Keratinocyte (primary cell): ENCODE data around the gene HBB. TPM values are rescaled to one million over a fixed set of nuclear protein-coding genes. Genes with fewer than 3 reads are reported as not detected.

Experiments
- DNase-seq: peaks from one replicate; pipeline ENCODE4 v3.0.0-alpha.2; 2011; ENCODE audit warnings: low read depth, missing footprints, low spot score
- FAIRE-seq: peaks from 2 replicates; lab custom pipeline; 2011; peaks lifted over from hg19 to GRCh38; lab: Jason Lieb, UNC
- H2AFZ ChIP-seq: 2 replicates; pipeline ENCODE4 v1.6.0; 2012; ENCODE audit warnings: low read length, control low read depth, inconsistent platforms; ENCODE audit not compliant: control insufficient read depth
- H3K27ac ChIP-seq: 2 replicates; pipeline ENCODE4 v1.5.1; 2011; ENCODE audit warnings: low read length; ENCODE audit not compliant: control insufficient read depth, insufficient read depth
- H3K27me3 ChIP-seq: 3 replicates; pipeline ENCODE4 v1.6.0; 2011; ENCODE audit warnings: low read length; ENCODE audit not compliant: control insufficient read depth, insufficient read depth; ENCODE audit errors: extremely low read depth
- H3K36me3 ChIP-seq, 2 experiments: 2 replicates in 1 of 2; 3 replicates in 1 of 2; pipeline ENCODE4 v1.5.1; 2011; ENCODE audit warnings: low read length in 2 of 2, mild to moderate bottlenecking in 1 of 2; ENCODE audit not compliant: control insufficient read depth in 2 of 2, insufficient read depth in 2 of 2; ENCODE audit errors: extremely low read depth in 1 of 2
- H3K4me1 ChIP-seq: 3 replicates; pipeline ENCODE4 v1.5.1; 2011; ENCODE audit warnings: low read length; ENCODE audit not compliant: control insufficient read depth, insufficient read depth; ENCODE audit errors: extremely low read depth
- H3K4me2 ChIP-seq: 3 replicates; pipeline ENCODE4 v1.6.0; 2011; ENCODE audit warnings: low read depth, low read length; ENCODE audit not compliant: control insufficient read depth, insufficient read depth; ENCODE audit errors: extremely low read depth
- H3K4me3 ChIP-seq, 3 experiments: fragments of 200-600 bp in 1 of 3; sonication (generic) in 1 of 3; 2 replicates in 2 of 3; 3 replicates in 1 of 3; pipeline ENCODE4 v1.5.1; 2011 to 2016; ENCODE audit warnings: low read length in 3 of 3, mild to moderate bottlenecking in 3 of 3, control low read depth in 2 of 3, inconsistent platforms in 1 of 3, low read depth in 1 of 3, mixed read lengths in 1 of 3, mixed run types in 1 of 3, moderate library complexity in 1 of 3; ENCODE audit not compliant: control insufficient read depth in 2 of 3, insufficient read depth in 2 of 3; ENCODE audit errors: extremely low read depth in 1 of 3
- H3K79me2 ChIP-seq: 2 replicates; pipeline ENCODE4 v1.6.0; 2012; ENCODE audit warnings: low read length; ENCODE audit not compliant: control insufficient read depth, insufficient read depth
- H3K9ac ChIP-seq: 3 replicates; pipeline ENCODE4 v1.6.0; 2011; ENCODE audit warnings: low read length; ENCODE audit not compliant: control insufficient read depth, insufficient read depth; ENCODE audit errors: extremely low read depth
- H3K9me1 ChIP-seq: 3 replicates; pipeline ENCODE4 v1.6.0; 2011; ENCODE audit warnings: low read length; ENCODE audit not compliant: control insufficient read depth, insufficient read depth; ENCODE audit errors: extremely low read depth
- H3K9me3 ChIP-seq: 2 replicates; pipeline ENCODE4 v1.5.1; 2012; ENCODE audit warnings: low read depth, low read length; ENCODE audit not compliant: control insufficient read depth
- H4K20me1 ChIP-seq: 3 replicates; pipeline ENCODE4 v1.6.0; 2011; ENCODE audit warnings: low read length; ENCODE audit not compliant: control insufficient read depth, insufficient read depth; ENCODE audit errors: extremely low read depth
- CTCF ChIP-seq, 3 experiments: IDR thresholded peaks in 1 of 3; conservative IDR thresholded peaks in 1 of 3; optimal IDR thresholded peaks in 1 of 3; 2 replicates in 2 of 3; 3 replicates in 1 of 3; pipeline versions ENCODE3 to v1.5.1; 2011; ENCODE audit warnings: low read length in 3 of 3, mild to moderate bottlenecking in 3 of 3, moderate library complexity in 2 of 3, control low read depth in 1 of 3, inconsistent platforms in 1 of 3; ENCODE audit not compliant: insufficient read depth in 2 of 3; ENCODE audit errors: extremely low read depth in 1 of 3
- EZH2 ChIP-seq: IDR thresholded peaks from one replicate; pipeline ENCODE4 v1.6.1; 2012; ENCODE audit warnings: inconsistent platforms, mild to moderate bottlenecking, low read length, moderate library complexity
- dilution Hi-C: fragments of 300-500 bp; cut with MboI; formaldehyde crosslinking; loops from one replicate; pipeline ENCODE4 v1.7.0; 2020; ENCODE audit warnings: low sequenced_read_pairs; ENCODE audit not compliant: extremely low pct_ligation_motif_present
- polyA plus RNA-seq, 5 experiments: library from polyadenylated mRNA; depleted of rRNA in 3 of 5; stranded (reverse) in 3 of 5; stranded (forward) in 1 of 5; unstranded in 1 of 5; fragments of >200 nt; gene quantifications; 1 replicate in 1 of 5; 2 replicates in 3 of 5; 3 replicates in 1 of 5; pipeline versions ENCODE4 v1.2.1 to v1.2.3, GENCODE V29; 2011 to 2012; ENCODE audit warnings: missing spikeins in 2 of 5, low read depth in 1 of 5, low replicate concordance in 1 of 5

The HBB gene
- polyA plus RNA-seq, 1 donor (not counting 4 experiments of a cell fraction or from before 2014, with no cell fraction given), result not detected

GRCh38 chr11:5229796-5230195, 2.9 kb upstream of the HBB start:
- H3K27me3 ChIP-seq, result no peaks in the 10 kb centered on the region
- no peaks in the 10 kb centered on the region for H4K20me1 ChIP-seq
- H3K79me2 ChIP-seq, result no peaks in the 10 kb centered on the region
- no peak overlapping the region for H3K9ac ChIP-seq
- TF ChIP-seq CTCF (optimal IDR thresholded peaks at IDR 0.05 in 1 of 3, IDR thresholded peaks at IDR 0.05 in 1 of 3, conservative IDR thresholded peaks at IDR 0.05 in 1 of 3; ENCODE audit: extremely low read depth in 1 of 3, insufficient read depth in 2 of 3, low read length in 3 of 3) (no peak), EZH2 (no peak)
- H3K4me3 ChIP-seq, result no peak overlapping the region
- DNase-seq (no peak), FAIRE-seq (no peak)
- no peaks in the 10 kb centered on the region for H3K9me3 ChIP-seq
- H3K27ac ChIP-seq, result no peak overlapping the region
- H3K36me3 ChIP-seq, result no peaks in the 10 kb centered on the region
- dilution Hi-C loops, result no loop called here
- H3K9me1 ChIP-seq, result no peaks in the 10 kb centered on the region
- H2AFZ ChIP-seq, result no peak overlapping the region
- no peaks in the 10 kb centered on the region for H3K4me1 ChIP-seq
- no peak overlapping the region for H3K4me2 ChIP-seq

GRCh38 chr11:5229356-5229755, 2.5 kb upstream of the HBB start:
- no peaks in the 10 kb centered on the region for H3K9me3 ChIP-seq
- H3K36me3 ChIP-seq, result no peaks in the 10 kb centered on the region
- no peaks in the 10 kb centered on the region for H3K79me2 ChIP-seq
- H3K27ac ChIP-seq, result no peak overlapping the region
- dilution Hi-C loops, result no loop called here
- H3K27me3 ChIP-seq, result no peaks in the 10 kb centered on the region
- no peak overlapping the region for H3K4me3 ChIP-seq
- H3K4me1 ChIP-seq, result no peaks in the 10 kb centered on the region
- H4K20me1 ChIP-seq, result no peaks in the 10 kb centered on the region
- no peak overlapping the region for H3K4me2 ChIP-seq
- TF ChIP-seq CTCF (optimal IDR thresholded peaks at IDR 0.05 in 1 of 3, IDR thresholded peaks at IDR 0.05 in 1 of 3, conservative IDR thresholded peaks at IDR 0.05 in 1 of 3; ENCODE audit: extremely low read depth in 1 of 3, insufficient read depth in 2 of 3, low read length in 3 of 3) (no peak), EZH2 (no peak)
- no peak overlapping the region for H3K9ac ChIP-seq
- H2AFZ ChIP-seq, result no peak overlapping the region
- DNase-seq (no peak), FAIRE-seq (no peak)
- H3K9me1 ChIP-seq, result no peaks in the 10 kb centered on the region
